Nucleus accumbens (tissue), 56 donors: Measurements from ENCODE around the gene PMVK.
A peak's percentile ranks its signal among the peaks of the same experiment; 100 is the strongest.

Experiments
- DNase-seq, 56 donors: peaks; one replicate each; lab custom pipeline; 2025; lab: John Stamatoyannopoulos, UW

Gene PMVK

DNA sequence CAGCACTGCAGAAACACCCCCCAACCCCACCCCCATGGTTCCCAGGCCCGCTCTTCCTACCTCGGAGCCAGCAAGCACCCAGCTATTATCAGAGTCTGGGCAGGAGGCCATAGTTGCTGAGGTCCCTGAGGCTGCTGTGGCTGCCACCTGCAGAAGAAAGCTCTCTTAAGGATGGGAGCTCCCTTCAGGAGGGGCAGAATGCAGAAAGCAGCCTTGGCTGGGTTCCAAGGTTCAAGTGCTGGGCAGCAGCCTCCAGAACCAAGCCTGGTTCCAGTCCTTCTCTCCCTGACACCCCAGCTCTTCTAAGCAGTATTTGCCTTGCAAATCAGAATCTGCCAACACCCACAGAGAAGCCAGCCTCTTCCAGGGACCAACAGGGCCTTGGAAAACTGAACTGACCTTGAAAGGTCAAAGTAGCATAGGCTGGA is 17.1 kb upstream of the PMVK start:
- peak in 15 of 56 donors; percentile 8 to 47 (median 19) for DNase-seq

DNA sequence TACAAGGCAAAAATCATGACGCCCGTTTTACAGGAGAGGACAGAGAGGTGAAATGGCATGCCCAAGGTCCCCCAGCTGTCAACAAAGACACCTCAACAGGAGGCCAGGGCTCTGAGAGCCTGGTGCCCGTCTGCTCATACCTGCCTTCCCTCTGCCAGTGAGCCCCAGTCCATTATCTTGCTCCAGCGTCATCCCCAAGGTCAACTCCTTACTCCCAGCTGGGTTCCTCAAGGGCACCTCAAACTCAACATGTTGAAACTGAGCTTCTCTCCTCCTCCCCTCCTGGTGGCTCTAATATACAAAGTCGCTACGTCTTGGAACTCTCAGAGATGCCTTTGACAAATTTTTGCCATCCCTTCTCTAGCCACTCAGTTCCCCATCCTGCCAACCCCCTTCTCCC is 16.1 kb upstream of the PMVK start:
- no peak for DNase-seq

DNA sequence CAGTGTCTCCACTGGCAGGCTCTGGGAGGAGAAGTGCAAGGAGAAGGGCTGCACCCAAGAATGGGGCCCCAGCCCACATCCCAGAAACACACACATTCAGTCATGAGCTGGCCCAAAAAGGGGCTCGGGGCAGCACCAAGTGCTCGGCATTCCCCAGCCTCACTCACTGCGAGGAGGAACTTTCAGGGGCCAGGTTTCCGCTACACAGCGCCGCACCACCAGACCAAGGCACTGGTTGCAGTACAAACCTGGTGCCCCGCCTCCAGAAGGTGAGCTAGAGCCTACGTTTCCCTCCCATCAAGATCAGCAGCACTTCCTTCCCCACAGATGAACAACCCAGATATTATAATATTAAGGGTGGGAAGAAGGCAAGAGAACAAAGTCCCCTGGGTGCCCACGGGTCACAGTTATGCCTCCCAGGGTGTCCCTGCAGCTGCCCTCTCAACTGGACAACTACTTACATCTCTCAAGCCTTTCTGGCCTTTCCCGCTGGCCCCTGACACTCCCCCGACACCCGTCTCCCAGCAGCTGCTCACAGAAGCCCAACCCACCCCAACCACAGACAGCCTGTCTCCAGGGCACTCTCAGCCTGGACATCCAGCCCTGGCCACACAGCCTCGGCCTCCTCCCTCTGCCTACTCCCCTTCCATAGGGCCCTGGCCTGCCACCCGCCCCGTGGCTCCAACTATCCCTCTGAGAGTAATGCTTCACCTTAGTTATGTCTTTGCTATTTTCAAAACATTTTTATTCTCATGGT is 15.6 kb upstream of the PMVK start:
- no peak for DNase-seq

- no peak for DNase-seq
Measured at GRCh38 chr1:154948079-154948478, 11.6 kb upstream of the PMVK start.

DNA sequence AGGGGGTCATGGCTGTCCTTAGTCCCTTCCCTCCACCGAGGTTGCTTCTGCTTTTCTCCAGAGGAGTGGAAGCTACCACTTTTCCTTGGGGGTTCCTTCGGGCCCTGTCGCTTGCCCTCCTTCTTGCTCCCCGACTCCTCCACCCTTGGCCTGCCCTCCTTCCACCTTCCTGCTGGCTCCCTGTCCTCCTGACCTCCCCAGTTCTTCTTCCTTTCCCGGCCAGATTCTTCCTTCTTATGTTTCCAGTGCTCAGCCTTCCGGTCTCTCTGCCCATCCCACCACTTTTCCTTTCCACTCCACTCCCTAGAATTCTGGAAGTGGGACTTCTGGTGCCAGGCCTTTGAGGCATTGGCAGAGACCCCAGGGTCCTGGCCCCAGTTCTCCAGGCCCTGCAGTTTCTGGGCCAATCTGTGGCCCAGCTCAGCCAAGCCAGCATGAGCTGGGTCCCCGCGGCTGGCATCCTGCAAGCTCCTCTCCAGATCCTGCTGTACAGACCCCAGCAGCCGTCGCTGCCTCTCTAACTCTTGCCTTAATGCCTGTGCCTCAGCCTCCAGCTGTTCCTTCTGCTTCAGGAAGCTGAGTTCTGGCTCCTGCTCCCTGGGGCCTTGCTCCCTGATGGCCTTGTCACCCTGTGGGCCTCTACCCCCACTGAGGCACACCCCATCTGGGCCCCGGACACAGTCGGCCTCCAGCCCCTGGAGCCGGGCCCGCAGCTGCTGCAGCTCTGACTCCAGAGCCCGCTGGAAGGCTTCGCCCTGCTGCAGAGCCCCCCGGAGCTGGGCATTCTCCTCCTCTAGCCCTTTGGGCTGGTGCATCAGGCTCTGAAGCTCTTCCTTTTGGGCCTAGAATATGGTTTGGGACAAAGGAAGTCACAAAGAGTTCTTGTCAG is 9.7 kb upstream of the PMVK start:
- DNase-seq, result peak in 20 of 56 donors; percentile 6 to 67 (median 32)

DNA sequence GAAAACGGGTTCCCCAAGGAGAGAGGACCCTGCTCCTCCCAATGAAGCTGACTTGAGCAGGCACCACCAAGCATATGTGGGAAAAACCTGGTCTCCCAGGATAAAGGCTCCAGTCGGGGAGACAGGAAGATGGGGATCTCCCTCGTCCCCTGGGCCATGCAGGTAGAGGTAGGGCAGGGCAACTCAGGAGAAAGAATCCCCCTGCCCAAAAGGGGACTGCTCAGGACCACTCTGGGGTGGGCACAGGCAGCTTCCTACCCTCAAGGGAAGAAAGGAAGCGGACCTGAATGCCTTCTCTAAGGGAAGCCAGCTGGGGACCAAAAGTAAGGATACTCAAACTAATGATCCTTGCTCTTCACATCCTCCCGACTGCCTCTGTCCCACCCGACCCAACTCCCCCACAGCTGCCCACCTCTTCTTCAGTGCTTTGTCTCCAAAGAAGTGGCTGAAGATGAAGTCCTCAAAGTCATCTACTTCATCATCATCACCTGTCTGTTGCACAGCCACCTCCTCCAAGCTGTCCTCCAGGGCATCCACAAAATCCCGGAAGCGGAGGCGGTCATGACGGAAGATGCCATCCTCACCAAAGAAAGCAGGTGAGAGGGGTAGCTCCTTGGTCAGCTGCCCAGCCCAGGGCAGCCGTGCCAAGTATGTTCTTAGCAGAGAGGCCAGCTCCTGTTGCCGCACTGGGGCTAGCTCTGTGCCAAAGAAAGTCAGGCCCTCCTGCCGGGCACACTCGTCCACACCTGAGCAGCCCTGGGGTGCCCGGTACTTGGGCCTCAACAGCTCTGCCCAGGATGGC is 8.8 kb upstream of the PMVK start:
- DNase-seq, result no peak

DNA sequence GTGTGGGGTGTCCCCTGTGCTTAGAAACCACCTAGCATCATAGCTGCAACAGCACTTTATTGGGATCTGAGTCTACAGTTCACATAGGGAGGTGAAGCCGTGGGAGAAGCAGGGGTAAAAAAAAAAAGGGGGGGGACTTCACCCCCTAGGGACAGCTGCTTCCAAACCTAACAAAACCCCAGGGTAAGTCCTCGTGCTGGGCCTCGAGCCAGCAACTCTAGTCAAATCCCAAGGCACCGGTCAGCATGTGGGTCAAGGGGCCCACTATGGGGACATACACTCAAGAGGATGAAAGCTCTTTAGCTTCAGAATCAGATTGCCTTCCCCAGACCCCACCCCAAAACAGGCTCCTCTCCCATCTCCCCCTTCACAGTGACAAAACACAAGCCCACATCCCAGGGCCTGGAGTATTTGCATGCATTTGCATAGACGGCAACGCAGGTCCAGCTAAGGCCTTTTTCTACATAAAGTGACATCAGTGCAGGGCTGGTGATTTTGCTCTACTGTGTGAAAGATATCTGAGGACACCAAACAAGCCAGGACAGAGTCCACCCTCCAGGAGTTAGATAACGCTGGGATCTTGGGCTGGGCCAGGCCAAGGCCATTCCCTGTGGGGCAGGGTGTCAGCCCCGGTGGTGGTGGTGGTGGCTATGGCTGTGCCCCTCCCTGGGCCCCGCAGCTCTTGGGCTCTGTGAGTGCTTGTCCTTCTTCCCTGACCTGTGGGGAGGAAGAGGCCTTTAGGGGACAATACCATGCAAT is 8.1 kb upstream of the PMVK start:
- DNase-seq, result peak in 1 of 56 donors; percentile 25

GRCh38 chr1:154943649-154944400 is 7.3 kb upstream of the PMVK start:
- peak in 14 of 56 donors; percentile 2 to 54 (median 11) for DNase-seq

DNA sequence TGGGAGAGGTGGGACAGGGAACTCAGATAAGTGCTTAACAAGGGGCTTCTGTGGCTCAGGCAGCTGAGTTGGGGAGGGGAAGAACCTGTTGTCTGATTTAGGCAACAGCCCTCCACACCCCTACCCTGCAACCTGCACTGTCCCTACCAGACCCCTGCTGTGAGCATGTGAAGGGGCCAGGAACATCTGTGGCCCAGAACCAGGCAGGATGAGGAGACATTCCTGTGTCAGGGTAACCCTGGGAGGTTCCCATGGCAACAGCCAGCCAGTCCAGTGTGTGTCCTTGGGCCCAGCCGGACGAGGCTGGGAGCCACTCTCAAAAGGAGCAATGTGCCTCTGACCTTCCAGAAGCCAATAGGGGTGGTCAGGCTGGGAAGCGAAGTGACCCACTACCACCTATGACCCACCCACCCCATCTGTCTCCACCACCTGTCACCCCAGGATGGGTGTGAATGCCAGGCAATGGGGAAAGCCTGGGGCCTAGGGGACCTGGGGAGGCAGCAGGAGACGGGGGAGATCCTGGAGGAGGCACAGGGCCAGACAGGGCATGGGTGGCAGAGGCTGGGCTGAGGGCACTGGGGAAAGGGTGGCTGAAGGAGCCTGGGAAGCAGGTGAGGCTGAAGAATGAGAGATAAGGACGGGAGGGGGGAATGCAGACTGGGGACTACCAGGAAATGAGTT is 5.0 kb upstream of the PMVK start:
- DNase-seq, result peak in 16 of 56 donors; percentile 5 to 59 (median 27)

DNA sequence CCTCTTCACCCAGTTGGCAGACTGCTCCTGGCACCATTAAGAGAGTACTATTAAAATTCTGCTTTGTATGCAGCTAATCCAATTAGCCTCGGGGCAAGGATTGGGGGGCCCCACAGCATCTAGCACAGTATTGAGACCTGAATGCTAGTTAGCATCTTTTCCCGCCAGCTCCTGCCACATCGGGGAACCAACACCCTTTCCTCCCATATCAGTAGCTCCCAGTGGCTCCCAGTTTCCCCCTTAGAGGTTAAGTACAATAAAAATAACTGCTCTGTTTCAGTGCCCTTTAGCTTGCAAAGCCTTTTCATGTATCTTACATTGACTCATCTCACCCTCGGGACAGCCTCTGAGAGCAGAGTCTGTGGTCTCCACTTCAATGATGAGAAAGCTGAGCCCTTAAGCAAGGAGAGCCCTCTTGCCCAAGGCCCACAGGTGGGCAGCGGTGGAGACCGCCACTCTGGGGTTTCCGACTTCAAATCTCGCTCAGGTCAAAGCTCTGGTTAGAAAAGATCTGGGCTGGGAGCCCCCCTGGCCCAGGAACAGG is 4.2 kb upstream of the PMVK start:
- peak in 10 of 56 donors; percentile 5 to 63 (median 37) for DNase-seq

GRCh38 chr1:154940213-154940560 is 3.7 kb upstream of the PMVK start:
- no peak for DNase-seq

- DNase-seq, result no peak
Measured at GRCh38 chr1:154938604-154939399, 2.3 kb upstream of the PMVK start.

DNA sequence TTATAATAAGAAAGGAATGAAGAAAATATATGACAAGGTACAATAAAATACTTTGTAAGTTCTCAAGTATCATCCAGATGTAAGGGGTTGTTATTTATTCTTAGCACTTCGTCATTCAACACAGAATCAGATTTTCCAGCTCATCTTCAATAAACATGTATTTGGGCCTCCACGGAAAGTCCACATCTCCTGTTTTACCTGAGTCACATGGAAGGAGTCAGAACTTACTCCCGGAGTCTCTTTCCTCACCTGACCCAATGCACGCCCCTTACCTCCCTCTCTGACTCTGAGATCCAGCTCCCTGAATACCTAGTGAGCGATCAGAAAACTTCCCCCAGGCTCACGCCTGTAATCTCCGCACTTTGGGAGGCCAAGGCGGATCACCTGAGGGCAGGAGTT is 1.5 kb upstream of the PMVK start:
- DNase-seq, result no peak

DNA sequence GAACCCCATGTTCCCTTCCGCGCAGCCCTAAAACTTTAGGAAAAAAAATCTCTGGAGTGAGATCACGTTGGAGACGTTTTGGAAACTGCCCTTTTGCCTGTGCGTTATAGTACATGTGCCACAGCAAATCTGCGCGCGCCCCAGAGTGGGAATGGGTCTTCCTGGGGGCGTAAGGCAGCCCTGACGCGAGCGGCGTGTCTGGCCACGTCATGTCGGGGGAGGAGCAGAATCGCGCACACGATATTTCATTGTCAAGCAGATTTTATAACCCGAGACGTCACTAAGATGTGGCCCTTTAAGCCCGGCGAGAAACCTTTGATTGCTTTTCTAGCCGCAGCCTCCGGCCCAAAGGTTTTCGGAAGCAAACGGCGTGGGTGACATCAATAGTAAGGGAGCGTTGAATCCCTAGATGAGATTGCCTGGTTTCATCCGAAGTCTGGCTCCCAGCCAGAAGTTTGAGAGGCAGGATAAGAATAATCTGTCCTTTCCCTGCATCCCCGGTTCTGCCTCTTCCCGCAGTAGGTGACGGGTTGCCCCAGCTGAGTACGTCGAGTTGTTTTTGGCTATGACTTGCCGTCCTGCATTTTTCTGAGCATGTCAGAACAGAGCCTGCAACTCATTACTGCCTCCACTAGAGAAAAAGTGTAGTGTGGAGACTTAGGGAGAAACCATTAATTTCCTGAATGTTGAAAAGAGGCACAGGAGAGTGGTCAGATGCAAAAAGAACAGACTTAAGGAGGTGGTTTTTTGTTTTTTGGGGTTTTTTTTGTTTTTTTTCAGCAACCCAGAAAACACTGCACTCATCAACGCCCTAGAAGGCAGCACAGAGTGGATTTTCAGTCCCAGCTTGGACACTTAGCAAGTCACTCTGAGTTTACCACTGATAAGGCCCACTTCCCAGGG is 817 bp upstream of the PMVK start:
- peak in 54 of 56 donors; percentile 66 to 100 (median 94) for DNase-seq

GRCh38 chr1:154935749-154936554 is 567 bp downstream of the PMVK start:
- DNase-seq, result peak in 4 of 56 donors; percentile 38 to 55 (median 50)
